Inferior parietal cortex (tissue), 1 donor: Measurements from ENCODE around the gene FAXDC2.
"Not testable (repeated sequence)": the region's sequence is repeated elsewhere in the genome, so short reads cannot be mapped to it uniquely, and the experiment has no call there.

ENCODE experiments used
- DNase-seq: peaks from one replicate; pipeline ENCODE4 v3.0.0-alpha.2; 2016; ENCODE audit errors: extremely low spot score

The FAXDC2 gene

GRCh38 chr5:154830596-154830995 lies 19.8 kb downstream of the FAXDC2 start:
- no peak for DNase-seq

- no peak for DNase-seq
Observed at GRCh38 chr5:154830219-154830595, 20.2 kb downstream of the FAXDC2 start.

- no peak for DNase-seq
Observed at GRCh38 chr5:154829589-154830218, 20.7 kb downstream of the FAXDC2 start.

GRCh38 chr5:154829181-154829588 lies 21.2 kb downstream of the FAXDC2 start:
- no peak for DNase-seq

DNA sequence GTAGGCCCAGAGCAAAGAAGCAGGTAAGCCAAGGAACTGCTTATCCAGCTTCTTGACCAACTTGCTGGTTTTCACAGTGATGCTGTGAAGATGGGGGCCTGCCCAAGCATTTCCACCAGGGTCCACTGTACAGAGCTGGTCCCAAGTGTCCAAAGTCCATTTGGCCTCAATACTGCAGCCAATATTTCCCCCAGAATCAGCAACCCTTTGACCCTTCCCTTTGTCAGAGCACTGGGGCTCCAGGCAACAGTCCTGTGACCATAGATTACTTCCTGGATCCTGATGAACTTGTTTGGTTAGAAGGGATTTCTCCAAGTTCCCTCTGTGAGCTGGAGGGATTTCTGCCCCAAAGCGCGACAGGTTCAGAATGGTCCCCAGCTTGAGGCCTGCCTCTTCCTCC lies 26.3 kb downstream of the FAXDC2 start:
- DNase-seq, result no peak

- DNase-seq, result no peak
Observed at GRCh38 chr5:154823605-154824004, 26.8 kb downstream of the FAXDC2 start.

DNA sequence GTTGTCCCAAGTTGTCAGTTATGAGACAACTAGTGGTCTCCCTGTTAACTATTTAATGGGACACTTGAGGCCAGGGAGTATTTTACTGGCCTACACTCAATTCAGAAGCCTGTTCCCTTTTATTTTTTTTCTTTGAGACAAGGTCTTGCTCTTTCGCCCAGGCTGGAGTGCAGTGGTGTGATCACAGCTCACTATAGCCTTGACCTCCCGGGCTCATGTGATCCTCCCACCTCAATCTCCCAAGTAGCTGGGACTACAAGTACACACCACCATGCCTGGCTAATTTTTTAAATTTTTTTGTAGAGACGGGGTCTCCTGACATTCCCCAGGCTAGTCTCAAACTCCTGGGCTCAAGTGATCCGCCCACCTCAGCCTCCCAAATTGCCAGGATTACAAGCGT lies 27.5 kb downstream of the FAXDC2 start:
- DNase-seq, result not testable (repeated sequence)

GRCh38 chr5:154820383-154820782 lies 30.0 kb downstream of the FAXDC2 start:
- DNase-seq, result no peak

GRCh38 chr5:154819546-154819945 lies 30.9 kb downstream of the FAXDC2 start:
- no peak for DNase-seq

DNA sequence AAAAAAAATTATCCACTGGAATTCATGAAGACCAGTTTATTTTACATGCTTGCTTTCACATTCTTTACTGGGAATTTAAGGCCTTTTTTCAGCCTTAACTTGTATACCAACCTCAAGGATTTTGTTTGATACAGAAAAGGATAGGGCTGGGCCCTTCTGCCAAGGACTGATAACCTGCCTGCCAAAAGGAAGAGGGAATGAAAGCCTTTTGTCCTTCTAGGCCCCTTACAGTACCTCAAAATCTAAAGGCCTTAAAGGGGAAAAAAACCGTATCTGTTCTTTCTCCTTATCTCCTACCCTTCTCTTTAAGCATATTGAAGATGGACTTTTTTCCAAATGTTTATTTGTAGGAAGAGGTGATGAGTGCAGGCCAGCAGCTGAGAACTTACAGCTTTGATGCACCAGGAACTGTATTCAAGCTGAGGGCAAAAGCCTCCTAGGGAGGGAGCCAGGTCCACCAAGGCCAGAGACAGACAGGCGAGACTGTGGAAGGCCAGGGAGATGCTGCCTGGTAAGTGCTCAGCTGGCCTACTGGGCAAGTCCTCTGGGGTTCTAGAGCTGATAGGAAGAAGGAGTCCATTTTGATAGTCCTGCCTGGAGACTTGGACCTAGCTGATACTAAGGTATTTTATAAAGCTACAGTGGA lies 31.8 kb downstream of the FAXDC2 start:
- DNase-seq, result no peak

DNA sequence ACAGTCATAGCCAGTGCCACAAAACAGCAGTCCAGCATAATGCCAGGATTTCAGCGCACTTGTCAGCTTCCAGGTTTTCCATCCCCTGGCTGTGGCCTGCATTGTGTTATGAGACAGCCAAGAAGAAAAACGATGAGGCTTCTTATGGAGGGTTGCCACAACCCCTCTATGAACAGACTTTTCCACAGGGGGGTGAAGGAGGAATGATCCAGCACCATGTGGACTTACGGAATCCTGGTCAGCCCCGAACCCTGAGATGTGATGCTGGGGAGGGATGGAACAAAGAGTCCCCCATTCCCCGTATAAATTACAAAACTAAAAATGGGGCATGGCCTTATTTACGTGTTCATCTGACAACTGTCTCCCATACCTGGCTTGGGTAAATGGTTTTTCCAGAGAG lies 32.6 kb downstream of the FAXDC2 start:
- no peak for DNase-seq

GRCh38 chr5:154816891-154817492 lies 33.4 kb downstream of the FAXDC2 start:
- no peak for DNase-seq

DNA sequence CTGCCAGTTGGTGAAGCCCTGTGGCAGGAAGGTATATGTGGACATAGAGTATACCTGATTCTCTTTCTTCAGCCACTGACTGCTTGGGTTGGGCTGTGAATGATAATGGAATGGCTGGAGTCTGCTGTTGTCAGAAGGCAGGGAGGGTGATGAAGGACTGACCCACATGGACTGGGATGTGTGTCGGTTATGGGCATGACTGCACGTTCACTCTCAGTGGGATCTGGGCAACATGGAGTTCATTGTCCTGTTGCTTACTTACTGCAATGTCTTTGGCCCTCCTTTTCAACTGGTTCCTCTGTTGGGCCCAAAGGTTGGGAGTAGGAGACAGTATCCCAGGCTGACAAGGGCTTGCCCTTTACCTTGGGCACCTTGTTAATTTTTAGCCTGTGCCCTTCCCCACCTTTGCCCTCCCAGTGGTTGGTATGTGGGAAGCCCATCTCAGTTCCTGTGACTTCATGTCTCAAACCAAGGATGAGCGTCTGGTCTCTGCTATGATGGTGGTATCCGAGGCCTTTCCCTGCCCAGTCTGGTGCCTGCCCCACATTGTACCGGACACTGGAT lies 34.6 kb downstream of the FAXDC2 start:
- DNase-seq, result no peak

DNA sequence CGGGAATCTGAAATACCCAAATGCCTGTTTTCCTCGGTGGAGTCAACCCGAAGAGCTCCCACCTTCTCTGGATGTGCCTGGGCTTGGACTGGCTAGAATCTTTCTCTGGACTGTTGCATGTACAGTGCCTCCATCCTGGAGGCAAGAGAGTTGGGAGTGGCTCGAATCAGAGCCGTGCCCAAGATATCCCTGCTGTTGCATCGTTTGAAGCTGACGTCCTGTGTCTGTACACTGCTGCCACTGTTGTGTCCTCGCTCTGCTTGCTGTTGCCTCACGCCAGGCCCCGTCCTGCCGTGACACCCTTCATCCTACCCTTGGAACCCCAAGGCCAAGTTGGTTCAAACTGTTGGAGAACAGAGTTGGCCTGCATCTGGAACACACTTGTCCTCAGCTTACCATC lies 35.4 kb downstream of the FAXDC2 start:
- DNase-seq, result no peak

- no peak for DNase-seq
Observed at GRCh38 chr5:154813736-154814135, 36.7 kb downstream of the FAXDC2 start.

- no peak for DNase-seq
Observed at GRCh38 chr5:154813158-154813557, 37.2 kb downstream of the FAXDC2 start.

DNA sequence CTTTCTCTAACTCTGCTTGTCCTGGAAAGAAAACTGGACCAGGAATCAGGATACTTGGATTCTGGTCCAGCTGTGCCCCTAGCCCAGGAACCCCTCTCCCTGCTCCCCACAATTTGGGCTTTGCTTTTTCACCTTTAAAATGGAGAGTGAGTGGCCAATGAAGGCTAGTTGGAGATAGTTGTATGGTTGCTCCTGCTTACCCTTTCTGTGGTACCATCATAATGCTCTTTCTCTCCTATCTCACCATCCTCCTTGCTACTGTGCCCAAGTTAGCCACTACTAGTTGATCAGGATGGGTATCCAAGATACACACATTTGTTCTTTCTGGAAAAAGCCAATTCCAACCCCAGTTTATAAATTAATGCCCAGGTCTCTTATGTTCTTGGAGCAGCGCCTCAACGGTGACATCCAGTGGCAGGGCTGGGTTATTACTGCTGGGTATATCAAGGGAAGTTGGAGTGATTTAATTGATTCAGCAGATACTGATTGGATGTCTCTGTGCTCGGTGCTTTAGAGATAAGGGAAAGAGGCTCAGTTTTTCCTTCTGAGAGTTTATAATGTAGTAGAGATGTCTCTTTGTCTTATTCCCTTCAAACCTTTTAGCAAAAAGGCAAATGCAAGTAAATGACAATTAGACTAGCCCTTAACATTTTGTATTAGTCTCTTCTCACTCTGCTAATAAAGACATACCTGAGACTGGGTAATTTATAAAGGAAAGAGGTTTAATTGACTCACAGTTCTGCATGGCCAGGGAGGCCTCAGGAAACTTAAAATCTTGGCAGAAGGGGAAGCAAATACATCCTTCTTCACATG lies 38.5 kb downstream of the FAXDC2 start:
- DNase-seq, result peak; percentile 64

DNA sequence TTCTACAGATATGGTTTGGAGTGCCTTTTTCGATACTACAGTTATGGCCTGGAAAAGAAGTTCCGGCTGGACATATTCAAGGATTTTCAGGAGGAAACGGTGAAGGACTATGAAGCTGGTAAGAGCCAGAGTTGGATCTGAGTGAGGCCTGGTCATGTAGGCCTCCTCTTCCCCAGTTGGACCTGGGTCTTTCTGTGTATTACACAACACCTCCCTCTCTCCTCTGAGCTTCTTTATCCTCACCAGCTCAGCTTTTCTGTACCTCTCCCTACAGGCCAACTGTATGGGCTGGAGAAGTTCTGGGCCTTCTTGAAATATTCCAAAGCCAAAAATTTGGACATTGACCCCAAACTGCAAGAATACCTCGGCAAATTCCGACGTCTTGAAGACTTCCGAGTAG lies 39.2 kb downstream of the FAXDC2 start:
- no peak for DNase-seq

GRCh38 chr5:154806176-154806575 lies 44.2 kb downstream of the FAXDC2 start:
- no peak for DNase-seq

GRCh38 chr5:154802050-154802449 lies 48.4 kb downstream of the FAXDC2 start:
- no peak for DNase-seq

- DNase-seq, result no peak
Observed at GRCh38 chr5:154801083-154801482, 49.3 kb downstream of the FAXDC2 start.

- DNase-seq, result no peak
Observed at GRCh38 chr5:154800582-154800981, 49.8 kb downstream of the FAXDC2 start.
